Left hindlimb (tissue), 1 donor: ENCODE data around the gene PMFBP1.

Source experiments
- DNase-seq: peaks from one replicate; pipeline ENCODE4 v3.0.0-alpha.2; 2018

The PMFBP1 gene

GRCh38 chr16:72126429-72126765, 45.6 kb downstream of the PMFBP1 start:
- no peak for DNase-seq

DNA sequence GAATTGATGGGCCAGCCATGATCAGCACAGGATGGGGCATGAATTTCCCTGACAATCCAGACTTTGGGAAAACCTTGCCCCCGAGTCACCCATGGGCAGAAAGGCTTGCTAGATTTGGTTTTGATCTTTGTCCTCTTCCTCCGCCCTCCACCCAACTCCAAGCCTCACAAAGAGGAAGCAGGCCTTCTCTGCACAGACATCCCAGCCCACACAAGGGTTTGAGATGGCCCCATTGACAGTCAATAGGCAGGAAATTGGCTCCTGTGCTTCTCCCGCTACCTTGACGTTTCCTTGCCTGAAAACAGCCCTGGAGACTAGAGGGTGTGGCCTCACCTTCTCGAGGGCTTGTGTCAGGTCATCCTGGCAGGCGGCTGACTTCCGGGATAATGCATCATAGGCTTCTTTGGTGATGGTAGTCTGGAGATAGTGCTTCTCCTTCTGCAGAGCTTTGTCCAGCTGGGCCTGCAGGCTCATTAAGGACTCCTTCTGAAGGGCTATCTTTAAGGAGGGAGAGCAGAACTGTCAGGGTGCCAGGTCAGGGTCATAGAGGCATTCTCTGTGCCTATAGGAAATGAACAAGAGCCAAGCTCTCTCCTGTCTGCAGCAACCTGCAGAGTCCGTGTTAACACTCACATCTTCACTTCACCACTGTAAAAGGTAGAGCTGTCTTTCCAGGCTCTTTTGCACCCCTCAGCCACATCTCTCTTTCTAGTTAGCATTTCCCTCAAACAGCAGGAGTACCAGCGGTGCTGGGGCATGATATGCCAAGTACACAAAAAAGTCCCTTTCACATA, 46.1 kb downstream of the PMFBP1 start:
- DNase-seq, result no peak

DNA sequence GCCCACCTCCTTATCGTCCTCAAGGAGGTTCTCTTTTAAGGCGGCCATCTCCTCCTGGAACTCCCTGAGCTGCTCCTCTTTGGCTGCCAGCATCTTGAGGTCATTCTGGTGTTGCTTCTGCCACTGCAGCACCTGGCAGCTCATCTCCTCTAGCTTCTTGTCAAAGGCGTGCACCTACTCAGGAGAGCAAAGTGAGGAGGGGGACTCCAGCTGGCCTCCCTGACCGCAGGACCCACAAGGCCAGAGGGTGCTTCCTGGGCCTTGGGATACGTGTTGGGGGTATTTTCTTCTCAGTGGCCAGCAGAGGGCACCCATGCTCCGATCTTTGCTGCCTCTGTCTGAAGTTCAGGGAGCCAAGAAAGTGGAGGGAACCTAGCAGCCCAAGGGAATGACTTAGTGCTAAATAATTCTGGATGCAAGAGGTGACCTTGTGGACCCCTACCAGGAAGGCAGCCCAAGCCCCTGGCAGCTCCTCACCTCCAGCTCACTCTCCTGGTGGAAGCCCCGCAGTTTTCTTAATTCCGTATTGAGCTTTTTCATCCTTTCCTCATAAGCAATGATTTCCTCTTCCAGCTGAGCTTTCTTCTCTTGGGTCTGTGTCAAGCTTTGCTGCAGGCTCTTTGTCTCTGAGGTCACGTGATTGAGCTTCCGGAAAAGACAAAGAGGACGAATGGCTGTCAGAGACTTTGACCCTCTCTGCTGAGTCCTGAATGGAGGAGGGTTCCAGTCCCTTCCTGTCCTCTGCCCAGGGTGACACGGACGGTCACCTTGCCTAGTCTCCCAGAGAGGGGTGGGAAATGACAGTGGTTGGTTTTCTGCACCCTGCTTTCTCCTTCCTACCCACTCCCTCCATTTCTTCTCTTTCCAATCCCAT, 47.0 kb downstream of the PMFBP1 start:
- peak; percentile 75 for DNase-seq

- DNase-seq, result no peak
These were observed 47.8 kb downstream of the PMFBP1 start for GRCh38 chr16:72124148-72124547.

- no peak for DNase-seq
These were observed 48.5 kb downstream of the PMFBP1 start for GRCh38 chr16:72123426-72123825.

DNA sequence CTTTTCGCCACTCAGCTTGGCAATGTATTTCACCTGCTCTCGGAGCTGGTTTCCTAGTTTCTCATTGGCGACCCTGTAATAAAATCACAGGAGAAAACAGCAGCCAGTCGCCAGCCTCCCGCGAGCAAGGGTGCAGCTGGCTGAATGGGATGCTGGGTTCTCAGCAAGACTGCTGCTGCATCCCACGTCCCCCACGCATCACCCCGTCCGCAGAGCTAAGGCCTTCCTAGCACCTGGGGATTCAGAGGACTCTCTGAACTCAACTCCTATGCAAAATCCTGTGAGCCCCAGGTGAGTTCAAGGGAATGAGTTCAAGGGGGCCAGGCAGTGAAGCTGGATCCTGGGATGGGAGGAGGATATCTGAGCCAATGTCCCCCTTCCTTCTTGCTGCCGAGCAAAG, 49.0 kb downstream of the PMFBP1 start:
- DNase-seq, result no peak

GRCh38 chr16:72122308-72122707, 49.6 kb downstream of the PMFBP1 start:
- DNase-seq, result no peak

DNA sequence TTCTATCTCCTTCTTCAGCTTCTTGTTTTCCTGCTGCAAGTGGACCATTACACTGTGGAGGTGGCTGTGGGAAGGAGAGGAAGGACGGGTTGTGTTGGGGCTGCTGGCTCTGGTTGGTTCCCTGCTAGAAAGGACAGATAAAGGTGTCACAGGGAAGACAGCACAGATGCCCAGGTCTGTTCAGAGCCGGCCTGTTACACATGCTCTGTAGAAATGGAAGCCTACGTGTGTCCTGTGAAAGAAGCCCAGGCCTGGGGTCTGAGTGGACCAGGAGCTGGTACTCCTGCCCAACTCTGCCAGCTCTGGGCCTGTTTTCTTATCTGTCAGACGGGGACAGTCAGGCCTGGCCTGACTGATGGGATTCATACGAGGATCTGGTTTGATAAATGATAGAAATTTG, 51.9 kb downstream of the PMFBP1 start:
- DNase-seq, result no peak

- no peak for DNase-seq
These were observed 58.4 kb downstream of the PMFBP1 start for GRCh38 chr16:72113616-72113945.

DNA sequence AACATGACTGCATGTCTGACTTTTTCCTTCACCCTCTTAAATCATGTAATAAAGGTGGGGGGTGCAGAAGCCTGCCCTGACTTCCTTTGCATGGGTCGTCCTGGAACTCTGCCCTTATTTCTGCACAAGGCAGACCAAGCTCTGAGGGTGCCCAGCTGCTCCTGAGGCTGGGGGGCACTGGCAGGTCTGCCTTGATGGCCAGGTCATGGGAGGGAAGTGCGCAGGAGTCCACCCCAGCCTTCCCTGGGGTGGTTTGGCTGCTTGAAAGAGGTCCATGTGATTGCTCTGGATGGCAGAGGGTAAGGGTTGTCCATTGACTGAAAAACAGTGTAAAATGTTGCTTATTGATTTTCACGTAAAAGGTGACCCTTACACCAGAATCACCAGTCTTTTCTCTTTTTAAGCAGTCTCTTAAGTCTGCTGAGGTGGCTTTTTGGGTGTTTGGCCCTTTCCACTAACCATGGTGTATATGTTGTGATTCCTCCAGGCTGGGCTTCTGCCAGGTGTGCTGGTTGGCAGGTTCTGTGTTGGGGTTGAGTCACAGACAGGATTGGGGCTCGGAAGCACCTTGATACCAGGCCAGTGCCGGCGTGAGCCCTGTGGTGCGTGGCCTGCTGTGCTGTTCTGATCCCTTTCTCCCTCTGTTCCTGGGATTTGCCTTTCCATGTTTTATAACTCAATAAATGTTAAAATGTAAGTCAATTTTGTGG, 58.9 kb downstream of the PMFBP1 start:
- no peak for DNase-seq

GRCh38 chr16:72112452-72112792, 59.5 kb downstream of the PMFBP1 start:
- DNase-seq, result no peak

- no peak for DNase-seq
These were observed 60.1 kb downstream of the PMFBP1 start for GRCh38 chr16:72111657-72112451.

DNA sequence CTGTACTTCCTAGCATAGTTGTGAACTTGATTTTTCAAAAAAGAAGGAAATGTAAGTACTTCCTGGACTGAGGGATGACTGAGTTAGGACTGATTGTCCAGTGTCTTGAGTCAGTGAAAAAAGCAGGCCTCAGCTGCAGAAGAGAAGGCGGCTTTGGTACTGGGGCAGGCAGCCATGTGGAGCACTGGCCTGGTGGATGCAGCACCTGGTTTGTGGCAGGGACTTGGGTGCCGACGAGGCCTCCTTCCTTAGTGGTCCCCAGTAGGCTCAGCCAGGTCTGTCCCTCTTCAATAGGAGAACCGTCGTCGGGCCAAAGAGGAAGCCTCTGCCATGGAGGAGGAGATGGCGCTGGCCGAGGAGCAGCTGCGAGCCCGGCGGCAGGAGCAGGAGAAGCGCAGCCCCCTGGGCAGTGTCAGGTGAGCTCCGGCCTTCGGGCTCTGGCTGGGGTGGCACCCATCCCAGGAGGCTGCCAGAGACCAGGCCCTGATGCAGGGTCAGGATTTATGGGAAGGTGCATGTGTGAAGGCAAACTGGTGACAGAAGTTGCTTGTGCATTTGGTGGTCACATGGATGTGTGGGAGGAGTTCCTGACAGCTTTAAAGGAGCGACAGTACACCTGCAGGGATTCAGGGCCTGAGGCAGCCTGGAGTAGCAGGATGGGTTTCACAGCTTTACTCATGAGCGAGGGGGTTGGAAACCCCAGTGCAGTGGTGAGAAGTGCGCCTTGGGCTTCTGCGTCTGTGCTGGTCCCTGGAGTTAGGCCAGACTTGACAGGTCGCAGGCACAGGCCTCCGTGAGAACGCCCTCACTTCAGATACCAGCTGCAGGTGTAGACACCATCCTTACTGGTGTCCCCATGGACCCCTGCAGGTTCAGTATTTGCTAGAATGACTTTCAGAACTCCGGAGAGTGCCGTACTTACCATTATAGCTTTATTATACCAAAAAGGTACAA, 61.0 kb downstream of the PMFBP1 start:
- no peak for DNase-seq

GRCh38 chr16:72109966-72110530, 61.9 kb downstream of the PMFBP1 start:
- no peak for DNase-seq

GRCh38 chr16:72109300-72109699, 62.7 kb downstream of the PMFBP1 start:
- DNase-seq, result no peak

GRCh38 chr16:72108353-72109102, 63.4 kb downstream of the PMFBP1 start:
- no peak for DNase-seq

DNA sequence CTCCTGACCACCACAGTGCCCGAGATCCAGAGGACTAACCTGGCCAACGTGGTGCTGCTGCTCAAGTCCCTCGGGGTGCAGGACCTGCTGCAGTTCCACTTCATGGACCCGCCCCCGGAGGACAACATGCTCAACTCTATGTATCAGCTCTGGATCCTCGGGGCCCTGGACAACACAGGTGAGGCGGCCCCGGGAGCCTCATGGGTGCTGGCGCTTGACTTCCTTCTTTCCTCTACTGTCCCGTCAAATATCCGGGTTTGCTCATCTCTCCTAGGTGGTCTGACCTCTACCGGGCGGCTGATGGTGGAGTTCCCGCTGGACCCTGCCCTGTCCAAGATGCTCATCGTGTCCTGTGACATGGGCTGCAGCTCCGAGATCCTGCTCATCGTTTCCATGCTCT, 64.6 kb downstream of the PMFBP1 start:
- no peak for DNase-seq

DNA sequence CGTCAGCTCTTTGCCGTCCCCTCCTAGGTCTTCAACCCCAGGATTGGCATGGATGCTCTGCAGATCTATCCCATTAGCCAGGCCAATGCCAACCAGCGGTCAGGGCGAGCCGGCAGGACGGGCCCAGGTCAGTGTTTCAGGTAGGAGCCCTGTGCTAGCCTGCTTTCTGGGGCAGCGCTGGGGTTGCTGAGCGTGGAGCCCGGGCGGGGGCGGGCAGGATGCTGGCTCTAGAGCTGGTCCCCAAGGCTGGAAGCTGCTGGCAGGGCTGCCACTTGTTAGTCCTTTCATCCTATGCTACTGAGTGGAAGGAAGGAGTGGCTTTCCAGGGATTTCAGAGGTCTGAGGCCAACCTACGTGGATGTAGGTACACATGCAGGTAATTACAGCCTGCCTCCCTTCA, 66.0 kb downstream of the PMFBP1 start:
- no peak for DNase-seq

- DNase-seq, result no peak
These were observed 67.0 kb downstream of the PMFBP1 start for GRCh38 chr16:72104905-72105304.

GRCh38 chr16:72101195-72101594, 70.8 kb downstream of the PMFBP1 start:
- no peak for DNase-seq

- DNase-seq, result no peak
These were observed 72.6 kb downstream of the PMFBP1 start for GRCh38 chr16:72099377-72099818.
